ENCODE data around the gene NT5DC1. TPM values are rescaled to one million over a fixed set of nuclear protein-coding genes. Genes with fewer than 3 reads are reported as not detected.
"Not testable (repeated sequence)": the region's sequence is repeated elsewhere in the genome, so short reads cannot be mapped to it uniquely, and the experiment has no call there.

Gene NT5DC1
- total RNA-seq, 4 donors from 2014 or later: 4.2 to 23.5 (median 7.0) TPM

- H3K27ac ChIP-seq: no peak overlapping the region
- no peak overlapping the region for H3K4me3 ChIP-seq
- WGBS, 2 donors: 71 to 78% methylated on average over 2 of the region's 2 CpGs
- H3K27me3 ChIP-seq: no peaks in the 10 kb centered on the region
- peaks cover 0 to 7% (median 0%) of the 10 kb centered on the region in 3 donors for H3K36me3 ChIP-seq
- DNase-seq (ENCODE audit: low spot score in 2 of 2): no peak
- H3K4me1 ChIP-seq: peaks cover 0 to 28% (median 11%) of the 10 kb centered on the region in 4 donors
- H3K9me3 ChIP-seq: no peaks in the 10 kb centered on the region
- TF ChIP-seq CTCF (IDR thresholded peaks at IDR 0.05) (no peak), POLR2A (IDR thresholded peaks at IDR 0.05) (no peak), EP300 (IDR thresholded peaks at IDR 0.05) (no peak)
These were observed 182.0 kb downstream of the NT5DC1 start for GRCh38 chr6:116282698-116283097.

GRCh38 chr6:116283191-116283590 lies 182.5 kb downstream of the NT5DC1 start:
- DNase-seq (ENCODE audit: low spot score in 2 of 2): no peak
- Histone ChIP-seq H3K27me3 (no peaks in the 10 kb centered on the region), H3K4me1 (peaks cover 0 to 28% (median 7%) of the 10 kb centered on the region in 4 donors), H3K9me3 (no peaks in the 10 kb centered on the region), H3K36me3 (peaks cover 0 to 2% (median 0%) of the 10 kb centered on the region in 3 donors), H3K27ac (no peak overlapping the region), H3K4me3 (no peak overlapping the region)
- TF ChIP-seq POLR2A (IDR thresholded peaks at IDR 0.05) (no peak), CTCF (IDR thresholded peaks at IDR 0.05) (no peak), EP300 (IDR thresholded peaks at IDR 0.05) (no peak)
- WGBS, 2 donors: 75 to 85% methylated on average over 1 of the region's 1 CpG

- H3K27ac ChIP-seq; H3K4me3 ChIP-seq; DNase-seq (ENCODE audit: low spot score in 2 of 2); H3K27me3 ChIP-seq; H3K36me3 ChIP-seq; H3K9me3 ChIP-seq: not testable (repeated sequence)
- peaks cover 0 to 21% (median 2%) of the 10 kb centered on the region in 4 donors for H3K4me1 ChIP-seq
- WGBS, 2 donors: 95 to 100% methylated on average over 4 of the region's 4 CpGs
These were observed 184.3 kb downstream of the NT5DC1 start for GRCh38 chr6:116284984-116285383.

GRCh38 chr6:116286773-116287358 lies 186.2 kb downstream of the NT5DC1 start:
- no peaks in the 10 kb centered on the region for H3K27me3 ChIP-seq
- no peak overlapping the region for H3K4me3 ChIP-seq
- H3K4me1 ChIP-seq: peaks cover 0 to 6% (median 0%) of the 10 kb centered on the region in 4 donors
- DNase-seq (ENCODE audit: low spot score in 2 of 2): no peak
- H3K27ac ChIP-seq: no peak overlapping the region
- no peaks in the 10 kb centered on the region for H3K36me3 ChIP-seq
- TF ChIP-seq EP300 (IDR thresholded peaks at IDR 0.05): no peak
- H3K9me3 ChIP-seq: no peaks in the 10 kb centered on the region
- 83 to 86% methylated on average over 1 of the region's 1 CpG for WGBS, 2 donors

GRCh38 chr6:116287689-116288282 lies 187.1 kb downstream of the NT5DC1 start:
- DNase-seq (ENCODE audit: low spot score in 2 of 2): no peak
- no peaks in the 10 kb centered on the region for H3K27me3 ChIP-seq
- TF ChIP-seq CTCF (IDR thresholded peaks at IDR 0.05) (peak; percentile 79 to 87 (median 82)), EP300 (IDR thresholded peaks at IDR 0.05) (no peak), POLR2A (IDR thresholded peaks at IDR 0.05) (no peak)
- no peaks in the 10 kb centered on the region for H3K36me3 ChIP-seq
- H3K4me3 ChIP-seq: no peak overlapping the region
- H3K4me1 ChIP-seq: peaks cover 0 to 6% (median 0%) of the 10 kb centered on the region in 4 donors
- no peak overlapping the region for H3K27ac ChIP-seq
- H3K9me3 ChIP-seq: no peaks in the 10 kb centered on the region
- 81 to 91% methylated on average over 2 of the region's 2 CpGs for WGBS, 2 donors

- H3K36me3 ChIP-seq: no peaks in the 10 kb centered on the region
- H3K27me3 ChIP-seq: no peaks in the 10 kb centered on the region
- H3K9me3 ChIP-seq: no peaks in the 10 kb centered on the region
- no peak overlapping the region for H3K27ac ChIP-seq
- TF ChIP-seq POLR2A (IDR thresholded peaks at IDR 0.05): no peak
- TF ChIP-seq CTCF (IDR thresholded peaks at IDR 0.05): no peak
- TF ChIP-seq EP300 (IDR thresholded peaks at IDR 0.05): no peak
- H3K4me3 ChIP-seq: no peak overlapping the region
- peaks cover 0 to 6% (median 0%) of the 10 kb centered on the region in 4 donors for H3K4me1 ChIP-seq
- no peak for DNase-seq (ENCODE audit: low spot score in 2 of 2)
- 81 to 85% methylated on average over 2 of the region's 2 CpGs for WGBS, 2 donors
These were observed 189.2 kb downstream of the NT5DC1 start for GRCh38 chr6:116289876-116290275.

Data from tibial nerve (tissue), 4 donors.